Stomach (tissue), 4 donors: Measurements from ENCODE around the gene SLC2A4.

Source experiments
- POLR2AphosphoS5 ChIP-seq, 3 donors: sonication (generic); formaldehyde crosslinking; IDR thresholded peaks; one replicate each; pipeline ENCODE4 v1.6.1; 2016; ENCODE audit warnings: antibody characterized with exemption in 3 of 3
- TF ChIP-seq, protein P1 (sequence below), 7 experiments: fragments of 450-650 bp in 4 of 7; fragments of 200-600 bp in 3 of 7; sonication (generic) in 3 of 7; IDR thresholded peaks; one replicate each; pipeline ENCODE4 v1.5.1; 2016 to 2019; ENCODE audit warnings: antibody characterized with exemption in 7 of 7, control low read depth in 2 of 7, mild to moderate bottlenecking in 1 of 7

DNA sequence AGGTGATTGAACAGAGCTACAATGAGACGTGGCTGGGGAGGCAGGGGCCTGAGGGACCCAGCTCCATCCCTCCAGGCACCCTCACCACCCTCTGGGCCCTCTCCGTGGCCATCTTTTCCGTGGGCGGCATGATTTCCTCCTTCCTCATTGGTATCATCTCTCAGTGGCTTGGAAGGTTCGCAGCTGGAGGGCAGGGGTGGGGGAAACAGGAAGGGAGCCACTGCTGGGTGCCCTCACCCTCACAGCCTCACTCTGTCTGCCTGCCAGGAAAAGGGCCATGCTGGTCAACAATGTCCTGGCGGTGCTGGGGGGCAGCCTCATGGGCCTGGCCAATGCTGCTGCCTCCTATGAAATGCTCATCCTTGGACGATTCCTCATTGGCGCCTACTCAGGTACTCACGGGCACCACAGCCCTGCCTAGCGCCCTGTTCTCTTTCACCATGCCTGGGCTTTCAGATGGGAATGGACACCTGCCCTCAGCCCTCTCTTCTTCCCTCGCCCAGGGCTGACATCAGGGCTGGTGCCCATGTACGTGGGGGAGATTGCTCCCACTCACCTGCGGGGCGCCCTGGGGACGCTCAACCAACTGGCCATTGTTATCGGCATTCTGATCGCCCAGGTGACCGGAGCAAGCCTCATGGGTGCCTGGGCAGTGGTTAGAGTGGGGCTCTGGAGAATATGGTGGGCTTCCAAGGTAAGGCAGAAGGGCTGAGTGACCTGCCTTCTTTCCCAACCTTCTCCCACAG is 2.1 kb downstream of the SLC2A4 start:
- TF ChIP-seq, protein P1, sequence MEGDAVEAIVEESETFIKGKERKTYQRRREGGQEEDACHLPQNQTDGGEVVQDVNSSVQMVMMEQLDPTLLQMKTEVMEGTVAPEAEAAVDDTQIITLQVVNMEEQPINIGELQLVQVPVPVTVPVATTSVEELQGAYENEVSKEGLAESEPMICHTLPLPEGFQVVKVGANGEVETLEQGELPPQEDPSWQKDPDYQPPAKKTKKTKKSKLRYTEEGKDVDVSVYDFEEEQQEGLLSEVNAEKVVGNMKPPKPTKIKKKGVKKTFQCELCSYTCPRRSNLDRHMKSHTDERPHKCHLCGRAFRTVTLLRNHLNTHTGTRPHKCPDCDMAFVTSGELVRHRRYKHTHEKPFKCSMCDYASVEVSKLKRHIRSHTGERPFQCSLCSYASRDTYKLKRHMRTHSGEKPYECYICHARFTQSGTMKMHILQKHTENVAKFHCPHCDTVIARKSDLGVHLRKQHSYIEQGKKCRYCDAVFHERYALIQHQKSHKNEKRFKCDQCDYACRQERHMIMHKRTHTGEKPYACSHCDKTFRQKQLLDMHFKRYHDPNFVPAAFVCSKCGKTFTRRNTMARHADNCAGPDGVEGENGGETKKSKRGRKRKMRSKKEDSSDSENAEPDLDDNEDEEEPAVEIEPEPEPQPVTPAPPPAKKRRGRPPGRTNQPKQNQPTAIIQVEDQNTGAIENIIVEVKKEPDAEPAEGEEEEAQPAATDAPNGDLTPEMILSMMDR (IDR thresholded peaks at IDR 0.05): no peak
- TF ChIP-seq POLR2AphosphoS5 (IDR thresholded peaks at IDR 0.05): no peak
